Activated CD8-positive, alpha-beta T cell treated with anti-CD3 and anti-CD28 coated beads, Interleukin-2, amount 10 ng/mL, durations not matched to agents 7 days and 5 days (primary cell): ENCODE measurements around the gene PRKAR1A. TPM values are rescaled to one million over a fixed set of nuclear protein-coding genes. Genes with fewer than 3 reads are reported as not detected.
"Not testable (repeated sequence)": the region's sequence is repeated elsewhere in the genome, so short reads cannot be mapped to it uniquely, and the experiment has no call there.

Experiments used
- ATAC-seq: fragments of 150-1000 bp; cut with Tn5 transposase; one replicate; pipeline ENCODE4 v1.10.0; 2021; ENCODE audit warnings: moderate library complexity
- CTCF ChIA-PET: fragments of 350-600 bp; sonication (Branson Sonifier 250); formaldehyde crosslinking; loops from one replicate; lab custom pipeline; 2021; ENCODE audit warnings: antibody characterized with exemption; lab: Charles Lee
- POLR2A ChIA-PET: fragments of 350-600 bp; sonication (Branson Sonifier 250); formaldehyde crosslinking; loops from one replicate; lab custom pipeline; 2021; ENCODE audit warnings: antibody characterized with exemption; lab: Charles Lee
- DNase-seq: peaks from one replicate; pipeline ENCODE4 v3.0.0-alpha.2; 2020
- H3K27ac Mint-ChIP-seq: one replicate; pipeline ENCODE4 v1.8.0; 2021; ENCODE audit warnings: mild to moderate bottlenecking, mixed read lengths
- H3K27me3 Mint-ChIP-seq: one replicate; pipeline ENCODE4 v1.8.0; 2021; ENCODE audit warnings: low read depth, mixed read lengths
- H3K36me3 Mint-ChIP-seq: one replicate; pipeline ENCODE4 v1.8.0; 2021; ENCODE audit warnings: low read depth, mixed read lengths
- H3K4me1 Mint-ChIP-seq: one replicate; pipeline ENCODE4 v1.8.0; 2021; ENCODE audit warnings: low read depth, mixed read lengths
- H3K4me3 Mint-ChIP-seq: one replicate; pipeline ENCODE4 v1.8.0; 2021; ENCODE audit warnings: mild to moderate bottlenecking, mixed read lengths
- H3K9me3 Mint-ChIP-seq: one replicate; pipeline ENCODE4 v1.8.0; 2022; ENCODE audit warnings: mixed read lengths; ENCODE audit not compliant: insufficient read depth
- total RNA-seq, 2 experiments: library from RNA; stranded (reverse); gene quantifications; one replicate each; pipeline ENCODE4 v1.2.3, GENCODE V29; 2021

PRKAR1A gene
- total RNA-seq, 2 experiments from 2014 or later = 210 to 221 TPM

DNA sequence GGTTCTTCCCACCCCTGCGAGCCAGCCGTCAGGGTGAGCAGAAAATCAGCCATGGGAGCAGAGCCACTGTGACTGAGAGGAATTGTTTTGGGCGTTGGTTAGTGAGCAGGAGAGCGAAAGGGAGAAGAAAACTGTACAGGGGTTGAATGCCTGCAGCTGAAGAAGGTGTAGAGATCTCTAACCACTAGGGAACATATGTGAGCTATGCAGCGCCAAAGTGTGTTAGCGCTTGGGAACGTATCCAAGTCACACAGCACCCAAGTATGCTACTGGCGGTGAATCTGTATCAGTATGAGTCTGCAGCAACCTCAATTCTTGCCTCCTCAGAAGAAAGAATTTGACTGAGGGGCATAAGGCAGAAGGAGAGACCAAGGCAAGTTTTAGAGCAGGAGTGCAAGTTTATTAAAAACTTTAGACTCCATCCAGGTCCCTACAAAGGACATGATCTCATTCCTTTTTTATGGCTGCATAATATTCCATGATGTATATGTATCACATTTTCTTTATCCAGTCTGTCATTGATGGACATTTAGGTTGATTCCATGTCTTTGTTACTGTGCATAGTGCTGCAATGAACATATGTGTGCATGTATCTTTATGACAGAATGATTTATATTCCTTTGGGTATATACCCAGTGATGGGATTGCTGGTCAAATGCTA lies 19.7 kb upstream of the PRKAR1A start:
- DNase-seq, H3K9me3 Mint-ChIP-seq, H3K27ac Mint-ChIP-seq, CTCF ChIA-PET, POLR2A ChIA-PET, H3K27me3 Mint-ChIP-seq, H3K36me3 Mint-ChIP-seq, ATAC-seq, H3K4me3 Mint-ChIP-seq: not testable (repeated sequence)
- peaks cover 31% of the 10 kb centered on the region for H3K4me1 Mint-ChIP-seq

DNA sequence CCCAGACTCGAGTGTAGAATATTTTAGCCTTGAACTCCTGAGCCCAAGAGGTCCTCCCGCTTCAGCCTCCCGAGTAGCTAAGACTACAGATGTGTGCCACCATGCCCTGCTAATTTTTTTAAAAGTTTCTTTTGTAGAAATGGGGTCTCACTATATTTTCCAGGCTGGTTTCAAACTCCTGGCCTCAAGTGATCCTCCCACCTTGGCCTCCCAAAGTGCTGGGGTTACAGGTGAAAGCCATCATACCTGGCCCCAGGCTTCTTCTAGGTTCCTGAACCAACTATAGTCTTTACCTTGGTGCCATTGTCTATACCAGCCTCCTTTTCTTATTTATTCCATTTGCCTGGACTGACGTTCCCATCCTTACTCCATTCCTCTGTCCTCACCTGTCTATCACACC lies 17.1 kb upstream of the PRKAR1A start:
- POLR2A ChIA-PET = interaction anchor here (3.5 kb wide), 1 partner anchor 17 kb away, joined by 15 read pairs; the partner anchor contains the start of gene PRKAR1A
- ATAC-seq (peak; percentile 37), DNase-seq (no peak)
- peaks cover 37% of the 10 kb centered on the region for H3K4me1 Mint-ChIP-seq
- no peak overlapping the region for H3K27ac Mint-ChIP-seq
- H3K36me3 Mint-ChIP-seq = peaks cover 3% of the 10 kb centered on the region
- no peak overlapping the region for H3K4me3 Mint-ChIP-seq
- peaks cover 2% of the 10 kb centered on the region for H3K27me3 Mint-ChIP-seq
- CTCF ChIA-PET = interaction anchor here (0.9 to 1.0 kb wide), 2 partner anchors 13 to 203 kb away, joined by 3 read pairs; partner anchors contain the start of gene ARSG
- H3K9me3 Mint-ChIP-seq = no peaks in the 10 kb centered on the region

DNA sequence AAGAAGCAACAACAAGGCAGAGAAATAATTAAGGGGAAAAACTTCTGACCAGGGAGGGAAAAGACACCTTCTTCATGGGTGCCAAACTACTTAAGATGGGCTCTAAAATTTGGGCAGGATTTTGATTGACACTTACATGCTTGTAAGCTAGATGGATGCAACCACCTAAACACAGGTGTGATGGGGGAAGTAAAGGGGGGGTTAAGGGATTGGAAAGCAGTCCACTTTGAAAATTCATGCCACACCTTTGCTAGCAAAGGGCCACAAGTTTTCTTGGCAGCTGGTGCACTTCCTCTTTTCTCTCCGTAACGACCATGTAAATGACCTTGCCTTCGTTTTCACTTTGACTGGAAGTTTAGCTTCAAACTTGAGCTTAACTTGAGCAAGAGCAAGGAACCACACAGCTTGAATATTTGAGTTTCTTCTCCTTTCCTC lies 14.3 kb upstream of the PRKAR1A start:
- Mint-ChIP-seq H3K27ac (peak overlapping the region; percentile 84), H3K36me3 (peaks cover 3% of the 10 kb centered on the region), H3K9me3 (no peaks in the 10 kb centered on the region), H3K4me3 (peak overlapping the region; percentile 26), H3K4me1 (peaks cover 42% of the 10 kb centered on the region), H3K27me3 (peaks cover 6% of the 10 kb centered on the region)
- CTCF ChIA-PET = interaction anchor here (1.1 to 4.6 kb wide), 13 partner anchors 9 to 99 kb away, joined by 3 to 22 read pairs (median 6); no protein-coding TSS in a partner anchor
- ATAC-seq = peak; percentile 50
- POLR2A ChIA-PET = interaction anchor here (1.6 to 3.5 kb wide), 3 partner anchors 10 to 14 kb away, joined by 8 to 15 read pairs (median 11); partner anchors contain the start of gene PRKAR1A
- DNase-seq = peak; percentile 33

DNA sequence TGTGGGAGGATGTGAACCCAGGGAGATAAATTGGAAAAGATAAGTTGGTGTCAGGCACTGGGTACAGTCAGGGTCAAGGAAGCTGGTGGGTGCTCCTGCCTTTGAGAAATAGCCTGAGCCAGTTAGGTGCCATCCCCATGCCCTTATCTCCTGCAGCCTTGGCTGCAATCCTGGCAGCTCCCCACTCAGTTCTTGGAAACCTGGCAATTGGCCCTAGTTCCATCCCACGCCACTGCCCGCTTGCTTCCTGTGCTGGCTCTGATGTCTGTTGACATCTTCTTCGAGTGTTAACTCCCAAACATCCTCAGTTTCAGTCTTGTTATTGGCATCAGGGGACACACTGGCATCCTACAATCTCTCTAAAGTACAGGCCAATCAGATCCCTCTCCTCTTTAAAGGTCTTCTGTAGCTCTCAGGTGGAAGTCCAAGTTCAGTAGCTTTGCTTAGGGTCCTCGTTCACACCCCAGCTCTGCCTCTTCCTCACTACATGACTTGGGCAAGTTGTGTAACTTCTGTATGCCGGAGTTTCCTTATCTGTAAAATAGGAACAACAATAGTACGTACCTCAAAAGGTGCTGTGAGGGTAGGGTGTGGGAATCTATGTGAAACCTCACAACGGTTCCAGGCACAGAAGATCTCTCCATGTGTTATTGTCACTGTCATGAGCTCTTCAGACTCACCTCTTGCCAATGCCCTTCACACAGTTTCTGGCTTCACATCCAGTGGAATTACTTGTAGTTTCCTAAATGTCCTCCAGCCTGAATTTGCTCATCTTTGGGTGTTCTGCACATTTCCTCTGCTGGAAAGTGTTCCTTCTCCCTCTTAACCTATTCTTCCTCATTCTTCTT lies 13.5 kb upstream of the PRKAR1A start:
- Mint-ChIP-seq H3K9me3 (no peaks in the 10 kb centered on the region), H3K27me3 (peaks cover 4% of the 10 kb centered on the region), H3K4me1 (peaks cover 42% of the 10 kb centered on the region), H3K27ac (peak overlapping the region; percentile 84), H3K36me3 (peaks cover 3% of the 10 kb centered on the region), H3K4me3 (no peak overlapping the region)
- no peak for DNase-seq
- POLR2A ChIA-PET = interaction anchor here (0.5 to 3.5 kb wide), 5 partner anchors 11 to 14 kb away, joined by 3 to 15 read pairs (median 8); partner anchors contain the start of gene PRKAR1A
- no peak for ATAC-seq
- CTCF ChIA-PET = interaction anchor here (1.1 to 4.6 kb wide), 11 partner anchors 9 to 100 kb away, joined by 3 to 22 read pairs (median 6); no protein-coding TSS in a partner anchor

DNA sequence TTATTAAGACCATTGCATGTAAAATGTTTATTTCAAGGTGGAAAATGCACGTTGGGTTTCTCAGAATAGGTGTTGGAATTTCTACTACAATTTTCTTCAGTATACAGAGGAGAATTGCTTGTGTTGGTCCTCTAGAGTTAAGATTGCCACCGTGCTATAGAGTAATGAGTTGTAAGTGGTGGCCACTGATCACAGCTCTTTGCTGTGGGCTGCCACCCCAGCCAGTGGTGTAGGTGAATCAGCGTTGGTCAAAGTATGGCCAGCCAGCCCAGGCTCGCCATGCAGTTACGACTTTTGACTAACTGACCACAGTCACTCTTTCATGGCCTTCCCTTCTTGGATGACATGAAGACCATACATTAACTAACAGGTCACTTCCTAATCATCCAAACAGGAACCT lies 12.6 kb upstream of the PRKAR1A start:
- Mint-ChIP-seq H3K4me3 (no peak overlapping the region), H3K27ac (no peak overlapping the region), H3K4me1 (peaks cover 42% of the 10 kb centered on the region), H3K36me3 (peaks cover 3% of the 10 kb centered on the region), H3K27me3 (peaks cover 4% of the 10 kb centered on the region), H3K9me3 (no peaks in the 10 kb centered on the region)
- ChIA-PET CTCF (interaction anchor here (3.4 to 4.6 kb wide), 2 partner anchors 11 to 33 kb away, joined by 22 read pairs; no protein-coding TSS in a partner anchor), POLR2A (interaction anchor here (1.0 kb wide), 1 partner anchor 12 kb away, joined by 3 read pairs; no protein-coding TSS in a partner anchor)
- DNase-seq = no peak
- no peak for ATAC-seq

DNA sequence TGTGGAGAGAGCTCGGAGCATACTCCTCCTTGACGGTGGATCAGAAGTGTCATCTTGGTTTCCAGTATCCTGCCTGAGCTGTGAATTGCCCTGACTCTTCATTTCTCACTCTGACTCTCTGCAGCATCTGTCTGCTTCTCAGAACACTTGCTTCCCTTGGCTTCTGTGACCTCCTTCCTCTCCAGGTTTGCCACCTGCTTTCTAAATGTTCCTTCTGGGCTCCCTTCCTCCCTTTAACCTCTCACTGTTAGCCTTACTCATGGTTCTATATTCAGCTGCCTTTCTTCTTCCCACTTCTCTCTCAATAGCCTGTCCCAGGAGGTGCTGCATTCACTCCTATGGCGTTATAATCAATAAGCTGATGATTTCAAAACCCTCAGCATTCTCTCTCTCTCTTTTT lies 11.2 kb upstream of the PRKAR1A start:
- Mint-ChIP-seq H3K27me3 (peaks cover 4% of the 10 kb centered on the region), H3K4me1 (peaks cover 40% of the 10 kb centered on the region), H3K36me3 (peaks cover 3% of the 10 kb centered on the region), H3K4me3 (no peak overlapping the region), H3K9me3 (no peaks in the 10 kb centered on the region), H3K27ac (no peak overlapping the region)
- ATAC-seq (no peak), DNase-seq (no peak)
- ChIA-PET CTCF (interaction anchor here (1.3 to 2.1 kb wide), 2 partner anchors 10 to 13 kb away, joined by 4 to 6 read pairs; no protein-coding TSS in a partner anchor), POLR2A (interaction anchor here (1.0 to 1.2 kb wide), 2 partner anchors 12 to 13 kb away, joined by 4 to 5 read pairs; partner anchors contain the start of gene PRKAR1A)

DNA sequence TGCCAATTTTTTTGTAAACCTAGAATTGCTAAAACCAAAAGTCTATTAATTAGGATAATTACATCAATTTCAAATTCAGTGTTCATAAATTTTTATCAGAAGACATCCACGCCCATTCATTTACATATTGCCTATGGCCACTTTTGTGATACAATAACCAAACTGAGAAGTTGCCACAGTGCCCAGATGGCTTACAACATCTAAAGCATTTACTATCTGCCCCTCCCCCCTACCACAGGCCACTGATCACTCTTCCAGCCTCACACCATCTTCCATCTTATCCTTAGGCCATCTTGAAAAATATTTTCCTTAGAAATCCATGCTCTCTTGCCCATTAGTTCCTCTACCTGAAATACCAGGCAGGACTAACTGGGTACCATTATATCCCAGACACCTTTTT lies 6.3 kb upstream of the PRKAR1A start:
- H3K9me3 Mint-ChIP-seq = no peaks in the 10 kb centered on the region
- no peak overlapping the region for H3K27ac Mint-ChIP-seq
- no peak overlapping the region for H3K4me3 Mint-ChIP-seq
- H3K4me1 Mint-ChIP-seq = peaks cover 43% of the 10 kb centered on the region
- ChIA-PET POLR2A (no interaction called here), CTCF (no interaction called here)
- H3K36me3 Mint-ChIP-seq = no peaks in the 10 kb centered on the region
- no peak for ATAC-seq
- DNase-seq = no peak
- H3K27me3 Mint-ChIP-seq = peaks cover 4% of the 10 kb centered on the region

DNA sequence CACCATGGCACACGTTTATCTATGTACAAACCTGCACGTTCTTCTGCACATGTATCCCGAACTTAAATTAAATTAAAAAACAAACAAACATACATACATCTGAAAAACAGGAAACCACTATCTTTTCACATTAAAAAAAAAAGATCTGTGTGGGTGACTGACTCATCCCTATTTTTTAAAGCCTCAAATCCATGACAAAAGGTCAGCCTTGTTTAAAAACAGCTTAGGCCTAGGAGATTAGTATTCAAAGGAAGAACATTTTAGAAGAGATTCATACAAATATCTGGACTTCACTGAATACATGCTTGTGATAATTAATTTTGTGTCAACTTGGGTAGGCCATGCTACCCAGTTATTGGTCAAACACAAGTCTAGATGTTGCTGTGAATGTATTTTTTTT lies 4.7 kb upstream of the PRKAR1A start:
- Mint-ChIP-seq H3K27me3 (no peaks in the 10 kb centered on the region), H3K36me3 (no peaks in the 10 kb centered on the region), H3K4me1 (peaks cover 40% of the 10 kb centered on the region), H3K9me3 (no peaks in the 10 kb centered on the region), H3K27ac (no peak overlapping the region), H3K4me3 (no peak overlapping the region)
- ATAC-seq = no peak
- no peak for DNase-seq
- ChIA-PET POLR2A (interaction anchor here (1.1 kb wide), 1 partner anchor 20 kb away, joined by 5 read pairs; no protein-coding TSS in a partner anchor), CTCF (interaction anchor here (1.3 kb wide), 2 partner anchors 10 to 26 kb away, joined by 4 to 8 read pairs; no protein-coding TSS in a partner anchor)

DNA sequence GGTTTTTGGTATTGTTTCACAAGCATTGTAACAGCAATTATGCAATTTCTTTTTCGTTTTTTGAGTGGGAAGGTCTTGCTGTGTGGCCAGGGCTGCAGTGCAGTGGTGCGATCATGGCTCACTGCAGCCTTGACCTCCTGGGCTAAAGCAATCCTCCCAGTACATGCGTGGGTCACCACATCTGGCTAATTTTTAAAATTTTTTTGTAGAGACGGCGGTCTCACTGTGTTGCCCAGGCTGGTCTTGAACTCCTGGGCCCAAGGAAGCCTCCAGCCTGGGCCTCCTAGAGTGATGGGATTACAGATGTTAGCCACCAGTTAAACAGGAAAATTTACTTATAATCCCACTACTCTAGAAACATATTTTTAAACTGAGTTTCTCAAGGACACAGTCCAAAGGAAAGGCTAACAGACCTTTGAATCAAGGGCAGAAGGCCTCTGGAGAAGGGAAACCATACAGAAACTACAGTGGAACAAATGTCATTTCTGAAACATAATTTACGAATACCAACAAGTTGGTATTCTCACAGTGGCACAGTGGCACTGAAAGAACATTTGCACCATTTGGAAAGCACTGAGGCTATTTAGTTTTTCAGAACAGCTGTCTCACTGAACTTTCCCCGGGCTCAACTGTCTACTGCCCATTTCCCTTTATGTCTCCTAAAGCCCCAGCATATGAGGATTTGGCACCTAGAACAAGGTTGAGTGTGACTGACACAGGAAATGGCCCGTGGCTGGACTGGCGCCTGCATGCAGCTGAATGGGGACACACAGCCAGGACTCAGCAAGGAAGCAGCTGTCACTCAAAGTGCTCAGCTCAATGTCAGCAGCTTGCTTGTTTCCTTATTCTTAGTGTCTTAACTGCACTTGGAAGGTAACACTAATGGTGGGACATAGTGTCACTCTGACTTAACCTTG lies 2.8 kb upstream of the PRKAR1A start:
- H3K27ac Mint-ChIP-seq = peak overlapping the region; percentile 19
- no peak for ATAC-seq
- POLR2A ChIA-PET = interaction anchor here (0.6 to 1.1 kb wide), 2 partner anchors 12 to 724 kb away, joined by 3 to 8 read pairs; no protein-coding TSS in a partner anchor
- H3K27me3 Mint-ChIP-seq = no peaks in the 10 kb centered on the region
- peak overlapping the region; percentile 15 for H3K4me3 Mint-ChIP-seq
- DNase-seq = peak; percentile 51
- CTCF ChIA-PET = interaction anchor here (0.7 to 1.5 kb wide), 5 partner anchors 12 to 49 kb away, joined by 3 to 6 read pairs (median 4); no protein-coding TSS in a partner anchor
- H3K36me3 Mint-ChIP-seq = peaks cover 16% of the 10 kb centered on the region
- peaks cover 51% of the 10 kb centered on the region for H3K4me1 Mint-ChIP-seq
- H3K9me3 Mint-ChIP-seq = no peaks in the 10 kb centered on the region

DNA sequence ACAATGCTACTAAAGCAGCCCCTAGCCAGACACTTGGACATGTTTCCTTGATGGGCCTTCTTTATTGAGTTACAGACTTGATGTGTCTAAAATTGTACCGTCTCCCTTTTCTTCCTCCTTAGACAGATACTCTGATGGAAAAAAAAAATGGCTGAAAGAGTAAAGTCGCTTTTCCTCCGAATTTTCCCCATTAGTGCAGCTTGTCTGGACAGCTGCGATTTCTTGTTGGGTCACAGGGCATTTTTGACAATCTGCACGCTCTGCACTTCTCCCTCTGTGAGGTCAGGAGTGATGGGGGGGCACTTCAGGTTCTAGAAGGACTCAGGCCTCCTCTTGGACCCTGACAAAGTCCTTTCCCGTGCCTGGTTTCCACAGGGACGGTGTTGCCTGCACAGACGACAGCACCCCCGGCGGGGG lies 968 bp upstream of the PRKAR1A start:
- Mint-ChIP-seq H3K4me1 (peaks cover 64% of the 10 kb centered on the region), H3K4me3 (peak overlapping the region; percentile 92), H3K36me3 (peaks cover 32% of the 10 kb centered on the region), H3K27ac (peak overlapping the region; percentile 83), H3K9me3 (no peaks in the 10 kb centered on the region), H3K27me3 (no peaks in the 10 kb centered on the region)
- ChIA-PET CTCF (interaction anchor here (0.7 to 1.1 kb wide), 3 partner anchors 10 to 74 kb away, joined by 3 to 4 read pairs (median 4); no protein-coding TSS in a partner anchor), POLR2A (interaction anchor here (0.9 to 2.3 kb wide), 4 partner anchors 12 to 73 kb away, joined by 3 to 15 read pairs (median 4); partner anchors contain the start of gene WIPI1)
- DNase-seq (no peak), ATAC-seq (no peak)
